ENCODE measurements around the gene ZMYND8.

Gene ZMYND8

GRCh38 chr20:47295921-47296426 is 60.5 kb downstream of the ZMYND8 start:
- no peak for DNase-seq (ENCODE audit: low read depth, low spot score)

GRCh38 chr20:47295129-47295813 is 61.2 kb downstream of the ZMYND8 start:
- CTCF ChIA-PET = interaction anchor here (0.7 to 2.2 kb wide), 3 partner anchors 21 to 89 kb away, joined by 3 to 10 read pairs (median 4); no protein-coding TSS in a partner anchor
- H3K4me3 ChIP-seq (ENCODE audit: low read depth, low read length) = no peak overlapping the region
- DNase-seq (ENCODE audit: low read depth, low spot score) = no peak
- POLR2A ChIA-PET = no interaction called here
- no peak for TF ChIP-seq CTCF (IDR thresholded peaks at IDR 0.05; ENCODE audit: insufficient read depth, low read length, missing control alignments)

More at GRCh38 chr20:47295921-47296426, 60.5 kb downstream of the ZMYND8 start:
- TF ChIP-seq CTCF (IDR thresholded peaks at IDR 0.05; ENCODE audit: insufficient read depth, low read length, missing control alignments) = no peak
- ChIA-PET POLR2A (no interaction called here), CTCF (interaction anchor here (1.5 to 2.2 kb wide), 3 partner anchors 23 to 88 kb away, joined by 4 to 10 read pairs (median 8); no protein-coding TSS in a partner anchor)
- H3K4me3 ChIP-seq (ENCODE audit: low read depth, low read length) = no peak overlapping the region

GRCh38 chr20:47293631-47294030 is 62.9 kb downstream of the ZMYND8 start:
- DNase-seq (ENCODE audit: low read depth, low spot score) = no peak
- CTCF ChIA-PET = interaction anchor here (0.5 to 1.9 kb wide), 2 partner anchors 90 to 220 kb away, joined by 3 to 10 read pairs; no protein-coding TSS in a partner anchor
- no peak for TF ChIP-seq CTCF (IDR thresholded peaks at IDR 0.05; ENCODE audit: insufficient read depth, low read length, missing control alignments)
- H3K4me3 ChIP-seq (ENCODE audit: low read depth, low read length) = no peak overlapping the region
- POLR2A ChIA-PET = no interaction called here

- no peak overlapping the region for H3K4me3 ChIP-seq (ENCODE audit: low read depth, low read length)
- POLR2A ChIA-PET = no interaction called here
- no peak for DNase-seq (ENCODE audit: low read depth, low spot score)
- no peak for TF ChIP-seq CTCF (IDR thresholded peaks at IDR 0.05; ENCODE audit: insufficient read depth, low read length, missing control alignments)
- CTCF ChIA-PET = interaction anchor here (1.2 to 1.9 kb wide), 2 partner anchors 20 to 91 kb away, joined by 4 to 10 read pairs; no protein-coding TSS in a partner anchor
These were observed 63.9 kb downstream of the ZMYND8 start for GRCh38 chr20:47292581-47292980.

GRCh38 chr20:47290666-47291430 is 65.7 kb downstream of the ZMYND8 start:
- ChIA-PET POLR2A (no interaction called here), CTCF (interaction anchor here (0.9 to 1.5 kb wide), 4 partner anchors 10 to 93 kb away, joined by 3 to 8 read pairs (median 4); no protein-coding TSS in a partner anchor)
- no peak for DNase-seq (ENCODE audit: low read depth, low spot score)
- no peak for TF ChIP-seq CTCF (IDR thresholded peaks at IDR 0.05; ENCODE audit: insufficient read depth, low read length, missing control alignments)
- H3K4me3 ChIP-seq (ENCODE audit: low read depth, low read length) = no peak overlapping the region

- no peak for TF ChIP-seq CTCF (IDR thresholded peaks at IDR 0.05; ENCODE audit: insufficient read depth, low read length, missing control alignments)
- DNase-seq (ENCODE audit: low read depth, low spot score) = no peak
- ChIA-PET CTCF (interaction anchor here (0.9 to 1.5 kb wide), 3 partner anchors 11 to 94 kb away, joined by 3 to 8 read pairs (median 4); no protein-coding TSS in a partner anchor), POLR2A (no interaction called here)
- H3K4me3 ChIP-seq (ENCODE audit: low read depth, low read length) = no peak overlapping the region
These were observed 66.5 kb downstream of the ZMYND8 start for GRCh38 chr20:47290008-47290407.
